CD4-positive, CD25-positive, alpha-beta regulatory T cell (primary cell): ENCODE results near the gene RTN4IP1. TPM values are rescaled to one million over a fixed set of nuclear protein-coding genes. Genes with fewer than 3 reads are reported as not detected.
A peak's percentile ranks its signal among the peaks of the same experiment; 100 is the strongest.

ENCODE experiments used
- ATAC-seq, 2 donors: fragments of 150-1000 bp; cut with Tn5 transposase; one replicate each; pipeline ENCODE4 v1.10.0; 2021; ENCODE audit warnings: low read depth in 2 of 2, moderate number of reproducible peaks in 2 of 2, moderate library complexity in 1 of 2
- DNase-seq, 3 donors: peaks; one replicate each; pipeline versions ENCODE4 v3.0.0 to v3.0.0-alpha.2; 2012 to 2022; ENCODE audit warnings: mixed read lengths in 1 of 3
- H3K27ac ChIP-seq: one replicate; pipeline ENCODE4 v1.7.0; 2013; ENCODE audit warnings: mild to moderate bottlenecking, low read length; ENCODE audit not compliant: insufficient read depth, poor library complexity, severe bottlenecking
- H3K27me3 ChIP-seq: one replicate; pipeline ENCODE4 v1.7.0; 2013; ENCODE audit warnings: low read length; ENCODE audit not compliant: control insufficient read depth, insufficient read depth
- H3K36me3 ChIP-seq: one replicate; pipeline ENCODE4 v1.7.0; 2013; ENCODE audit warnings: mild to moderate bottlenecking, low read length, moderate library complexity; ENCODE audit not compliant: control insufficient read depth, insufficient read depth
- H3K4me1 ChIP-seq: 2 replicates; pipeline ENCODE4 v1.7.0; 2013; ENCODE audit warnings: mild to moderate bottlenecking, low read length; ENCODE audit not compliant: insufficient read depth, control insufficient read depth, poor library complexity, severe bottlenecking
- H3K4me3 ChIP-seq: one replicate; pipeline ENCODE4 v1.7.0; 2013; ENCODE audit warnings: low read depth, mild to moderate bottlenecking, low read length, moderate library complexity
- H3K9me3 ChIP-seq, 2 experiments: 1 replicate in 1 of 2; 2 replicates in 1 of 2; pipeline ENCODE4 v1.7.0; 2013; ENCODE audit warnings: low read length in 2 of 2, mild to moderate bottlenecking in 1 of 2, moderate library complexity in 1 of 2; ENCODE audit not compliant: control insufficient read depth in 2 of 2
- H3K27ac Mint-ChIP-seq, 3 donors: one replicate each; pipeline ENCODE4 v1.8.0; 2020 to 2022; ENCODE audit warnings: mild to moderate bottlenecking in 3 of 3, mixed read lengths in 3 of 3, moderate library complexity in 2 of 3
- H3K27me3 Mint-ChIP-seq: one replicate; pipeline ENCODE4 v1.8.0; 2022; ENCODE audit warnings: mild to moderate bottlenecking, mixed read lengths
- H3K36me3 Mint-ChIP-seq: one replicate; pipeline ENCODE4 v1.8.0; 2020; ENCODE audit warnings: mixed read lengths
- H3K4me1 Mint-ChIP-seq, 4 donors: one replicate each; pipeline ENCODE4 v1.8.0; 2020 to 2022; ENCODE audit warnings: mixed read lengths in 4 of 4, mild to moderate bottlenecking in 1 of 4
- H3K4me3 Mint-ChIP-seq, 4 donors: one replicate each; pipeline ENCODE4 v1.8.0; 2020 to 2022; ENCODE audit warnings: mild to moderate bottlenecking in 4 of 4, mixed read lengths in 4 of 4, moderate library complexity in 3 of 4
- H3K9me3 Mint-ChIP-seq, 7 donors: one replicate each; pipeline ENCODE4 v1.8.0; 2020 to 2022; ENCODE audit warnings: mixed read lengths in 7 of 7, mild to moderate bottlenecking in 3 of 7, moderate library complexity in 2 of 7
- polyA plus RNA-seq, 4 donors: library from polyadenylated mRNA; unstranded; fragments of 300-500 nt; fragmentation: Illumina TruSeq; gene quantifications; one replicate each; pipeline ENCODE4 v1.2.3, GENCODE V29; 2021
- total RNA-seq: library from RNA; stranded (reverse); gene quantifications from one replicate; pipeline ENCODE4 v1.2.3, GENCODE V29; 2022

RTN4IP1 gene
- total and polyA plus RNA-seq, 5 donors from 2014 or later: 5.9 to 13.8 (median 10.6) TPM

DNA sequence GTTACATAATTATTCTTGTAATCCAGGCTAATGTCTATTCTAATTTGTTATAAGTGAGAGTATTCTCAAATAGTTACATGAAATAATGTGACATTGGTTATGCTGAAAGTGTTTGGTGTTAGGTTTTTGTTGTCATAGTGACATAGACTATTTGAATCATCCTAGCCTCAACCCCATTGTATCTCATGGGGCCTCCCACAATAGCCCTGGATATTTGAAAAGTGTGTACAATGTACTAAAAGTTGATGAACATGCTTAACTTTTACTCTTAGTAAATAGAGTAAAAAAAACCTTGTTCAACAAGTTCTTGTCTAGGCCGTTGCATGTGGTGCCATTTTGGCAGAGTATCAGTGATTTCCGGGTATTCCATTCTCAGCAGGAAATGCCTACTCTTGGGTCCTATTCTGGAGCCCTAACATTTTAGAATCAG is 83.0 kb downstream of the RTN4IP1 start:
- peaks cover 35 to 48% (median 42%) of the 10 kb centered on the region in 4 donors for H3K4me1 Mint-ChIP-seq
- DNase-seq (no peak), ATAC-seq (no peak)
- H3K9me3 Mint-ChIP-seq: peaks cover 0 to 3% (median 0%) of the 10 kb centered on the region in 7 donors
- peaks cover 64% of the 10 kb centered on the region for H3K36me3 Mint-ChIP-seq
- H3K27ac ChIP-seq: peak overlapping the region; percentile 24
- H3K27me3 Mint-ChIP-seq: no peaks in the 10 kb centered on the region
- H3K27ac Mint-ChIP-seq: peak overlapping the region; percentile 76 to 77 (median 76)
- H3K4me3 Mint-ChIP-seq: no peak overlapping the region
- H3K4me1 ChIP-seq: peaks cover 2% of the 10 kb centered on the region
- H3K4me3 ChIP-seq: no peak overlapping the region
- H3K36me3 ChIP-seq: peaks cover 83% of the 10 kb centered on the region
- H3K9me3 ChIP-seq: no peaks in the 10 kb centered on the region
- no peaks in the 10 kb centered on the region for H3K27me3 ChIP-seq

DNA sequence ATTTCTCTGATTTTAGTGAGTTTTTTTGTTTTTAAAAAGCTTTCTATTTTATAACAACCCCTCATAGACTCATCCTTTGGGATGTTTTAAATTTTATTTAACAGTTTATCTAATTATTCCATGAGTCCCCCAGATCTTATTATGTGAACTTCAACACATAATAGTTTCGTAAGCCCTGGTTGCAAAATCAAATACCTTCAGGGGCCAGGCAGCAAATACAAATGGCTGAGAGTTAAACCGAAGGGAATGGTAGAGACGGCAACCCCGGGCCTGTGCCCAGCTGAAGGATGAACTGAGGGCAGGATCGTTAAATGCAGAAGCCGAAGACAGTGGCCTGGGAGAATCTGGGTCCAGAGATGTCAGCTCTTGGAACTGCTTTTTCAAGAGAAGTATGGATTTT is 88.4 kb downstream of the RTN4IP1 start:
- H3K27ac Mint-ChIP-seq: peak overlapping the region in 1 of 3 donors; percentile 89
- ATAC-seq: no peak

GRCh38 chr6:106540432-106540831 is 88.9 kb downstream of the RTN4IP1 start:
- peaks cover 33 to 62% (median 45%) of the 10 kb centered on the region in 4 donors for H3K4me1 Mint-ChIP-seq
- Histone ChIP-seq H3K36me3 (peaks cover 64% of the 10 kb centered on the region), H3K27ac (no peak overlapping the region), H3K27me3 (no peaks in the 10 kb centered on the region), H3K4me1 (peaks cover 21% of the 10 kb centered on the region), H3K4me3 (no peak overlapping the region), H3K9me3 (no peaks in the 10 kb centered on the region)
- H3K36me3 Mint-ChIP-seq: peaks cover 37% of the 10 kb centered on the region
- H3K9me3 Mint-ChIP-seq: no peaks in the 10 kb centered on the region
- no peak overlapping the region for H3K4me3 Mint-ChIP-seq
- H3K27ac Mint-ChIP-seq: peak overlapping the region in 1 of 3 donors; percentile 91
- no peak for DNase-seq
- no peaks in the 10 kb centered on the region for H3K27me3 Mint-ChIP-seq
- no peak for ATAC-seq

More for the DNA sequence above, 88.4 kb downstream of the RTN4IP1 start:
- H3K4me3 ChIP-seq: no peak overlapping the region
- H3K4me1 ChIP-seq: peaks cover 22% of the 10 kb centered on the region
- Mint-ChIP-seq H3K4me3 (no peak overlapping the region), H3K4me1 (peaks cover 32 to 61% (median 47%) of the 10 kb centered on the region in 4 donors), H3K36me3 (peaks cover 39% of the 10 kb centered on the region), H3K9me3 (no peaks in the 10 kb centered on the region), H3K27me3 (no peaks in the 10 kb centered on the region)
- H3K9me3 ChIP-seq: no peaks in the 10 kb centered on the region
- H3K27ac ChIP-seq: no peak overlapping the region
- no peaks in the 10 kb centered on the region for H3K27me3 ChIP-seq
- peaks cover 68% of the 10 kb centered on the region for H3K36me3 ChIP-seq
- DNase-seq: no peak

DNA sequence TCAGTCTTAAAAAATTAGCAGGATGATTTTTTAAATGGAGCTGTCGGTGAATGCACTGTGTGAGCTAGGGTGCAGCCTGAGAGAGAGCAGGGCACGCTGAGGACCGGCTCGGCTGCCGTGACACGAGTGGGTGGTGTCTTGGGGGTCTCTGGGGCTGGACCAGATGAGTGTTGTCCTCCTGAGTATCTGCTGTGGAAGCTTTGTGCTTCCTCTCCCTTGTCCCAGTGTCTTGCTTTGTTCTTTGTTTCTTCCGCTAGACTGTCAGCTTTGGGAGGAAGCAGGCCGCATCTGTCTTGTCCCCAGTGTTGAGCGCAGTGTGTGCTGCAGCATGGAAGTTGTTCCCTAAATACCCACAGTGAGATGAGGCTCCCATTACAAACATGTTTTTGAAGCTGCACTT is 89.4 kb downstream of the RTN4IP1 start:
- H3K4me3 Mint-ChIP-seq: no peak overlapping the region
- Histone ChIP-seq H3K4me3 (no peak overlapping the region), H3K27me3 (no peaks in the 10 kb centered on the region), H3K9me3 (no peaks in the 10 kb centered on the region), H3K4me1 (peaks cover 21% of the 10 kb centered on the region), H3K27ac (no peak overlapping the region), H3K36me3 (peaks cover 59% of the 10 kb centered on the region)
- DNase-seq (no peak), ATAC-seq (no peak)
- H3K9me3 Mint-ChIP-seq: no peaks in the 10 kb centered on the region
- no peaks in the 10 kb centered on the region for H3K27me3 Mint-ChIP-seq
- peaks cover 34 to 62% (median 47%) of the 10 kb centered on the region in 4 donors for H3K4me1 Mint-ChIP-seq
- peaks cover 33% of the 10 kb centered on the region for H3K36me3 Mint-ChIP-seq
- H3K27ac Mint-ChIP-seq: peak overlapping the region in 1 of 3 donors; percentile 66

DNA sequence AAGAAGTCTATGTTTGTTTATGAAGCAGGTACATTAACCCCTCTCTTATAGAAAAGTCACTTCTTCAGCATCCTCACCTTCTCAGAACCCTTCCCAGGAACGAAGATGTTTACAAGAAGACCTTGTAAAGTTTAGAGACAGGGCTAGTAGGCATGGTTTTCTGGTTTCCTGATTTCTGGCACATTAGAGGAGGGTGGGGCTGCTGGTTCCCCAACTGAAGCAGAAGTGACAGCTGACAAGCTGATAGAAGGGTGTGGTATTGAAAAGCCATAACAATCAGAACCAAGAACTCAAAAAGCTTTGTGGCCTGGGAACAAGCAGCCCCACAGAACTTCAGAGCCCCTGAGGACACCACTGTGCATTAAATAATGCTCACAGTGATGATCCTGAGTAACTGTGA is 91.2 kb downstream of the RTN4IP1 start:
- Mint-ChIP-seq H3K36me3 (peaks cover 29% of the 10 kb centered on the region), H3K27me3 (no peaks in the 10 kb centered on the region), H3K9me3 (no peaks in the 10 kb centered on the region), H3K4me1 (peaks cover 35 to 71% (median 58%) of the 10 kb centered on the region in 4 donors), H3K27ac (peak overlapping the region; percentile 48 to 89 (median 66)), H3K4me3 (no peak overlapping the region)
- Histone ChIP-seq H3K4me3 (no peak overlapping the region), H3K4me1 (peaks cover 38% of the 10 kb centered on the region), H3K27me3 (no peaks in the 10 kb centered on the region), H3K9me3 (no peaks in the 10 kb centered on the region), H3K27ac (peak overlapping the region; percentile 53), H3K36me3 (peaks cover 51% of the 10 kb centered on the region)
- ATAC-seq (no peak), DNase-seq (no peak)

DNA sequence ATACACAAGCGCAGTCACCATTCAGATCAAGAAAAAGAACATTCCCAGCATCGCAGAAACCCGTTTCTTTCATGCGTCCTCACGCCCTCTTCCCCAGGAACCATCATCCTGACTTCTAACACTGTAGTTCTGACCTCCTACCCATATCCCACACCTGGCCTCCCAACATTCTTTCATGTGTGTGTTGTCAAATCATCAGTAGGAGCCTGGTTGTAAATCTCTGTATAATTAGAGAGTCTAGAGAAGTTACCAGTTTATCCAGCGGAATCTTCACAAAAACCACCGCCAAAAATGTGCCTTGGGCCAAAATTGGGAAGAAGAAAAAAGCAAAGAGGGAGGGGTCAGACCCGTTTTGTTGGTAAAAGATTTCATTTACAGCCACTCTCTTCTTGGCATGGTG is 91.6 kb downstream of the RTN4IP1 start:
- Mint-ChIP-seq H3K4me3 (peak overlapping the region in 1 of 4 donors; percentile 82), H3K4me1 (peaks cover 40 to 76% (median 63%) of the 10 kb centered on the region in 4 donors), H3K27ac (peak overlapping the region; percentile 66 to 89 (median 74)), H3K36me3 (peaks cover 33% of the 10 kb centered on the region), H3K27me3 (no peaks in the 10 kb centered on the region), H3K9me3 (no peaks in the 10 kb centered on the region)
- Histone ChIP-seq H3K36me3 (peaks cover 54% of the 10 kb centered on the region), H3K4me3 (peak overlapping the region; percentile 62), H3K9me3 (no peaks in the 10 kb centered on the region), H3K27me3 (no peaks in the 10 kb centered on the region), H3K27ac (peak overlapping the region; percentile 53), H3K4me1 (peaks cover 42% of the 10 kb centered on the region)
- ATAC-seq (no peak), DNase-seq (no peak)

GRCh38 chr6:106536851-106537250 is 92.4 kb downstream of the RTN4IP1 start:
- H3K4me1 Mint-ChIP-seq: peaks cover 46 to 84% (median 68%) of the 10 kb centered on the region in 4 donors
- no peak for ATAC-seq

DNA sequence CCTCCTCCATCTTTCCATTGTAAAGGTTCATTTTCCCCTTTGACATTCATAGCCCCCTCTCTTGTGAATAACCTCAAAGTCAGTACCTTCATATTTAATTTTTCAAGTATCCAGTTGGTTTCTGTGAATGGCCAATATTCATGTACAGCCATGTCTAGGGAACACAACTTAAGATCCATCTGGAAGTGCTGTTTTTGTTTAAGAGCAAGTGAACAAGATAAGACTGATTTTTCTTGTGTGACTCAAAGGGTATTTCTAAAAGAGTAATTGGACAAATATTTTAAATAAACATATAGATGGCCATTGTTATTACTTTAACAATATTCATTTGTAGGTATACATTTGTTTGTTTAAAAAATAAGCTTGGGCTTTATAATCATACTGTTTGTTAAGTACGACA is 92.9 kb downstream of the RTN4IP1 start:
- peaks cover 43% of the 10 kb centered on the region for H3K36me3 Mint-ChIP-seq
- no peaks in the 10 kb centered on the region for H3K27me3 Mint-ChIP-seq

More at GRCh38 chr6:106536851-106537250, 92.4 kb downstream of the RTN4IP1 start:
- Histone ChIP-seq H3K4me1 (peaks cover 42% of the 10 kb centered on the region), H3K4me3 (peak overlapping the region; percentile 62), H3K27me3 (no peaks in the 10 kb centered on the region), H3K27ac (peak overlapping the region; percentile 53), H3K9me3 (no peaks in the 10 kb centered on the region), H3K36me3 (peaks cover 59% of the 10 kb centered on the region)
- Mint-ChIP-seq H3K4me3 (peak overlapping the region; percentile 27 to 82 (median 66)), H3K9me3 (no peaks in the 10 kb centered on the region), H3K36me3 (peaks cover 39% of the 10 kb centered on the region), H3K27me3 (no peaks in the 10 kb centered on the region), H3K27ac (peak overlapping the region; percentile 66 to 89 (median 74))
- no peak for DNase-seq

More for the DNA sequence above, 92.9 kb downstream of the RTN4IP1 start:
- Mint-ChIP-seq H3K4me1 (peaks cover 48 to 89% (median 73%) of the 10 kb centered on the region in 4 donors), H3K4me3 (peak overlapping the region in 1 of 4 donors; percentile 23), H3K27ac (peak overlapping the region; percentile 18 to 89 (median 66)), H3K9me3 (no peaks in the 10 kb centered on the region)
- H3K27me3 ChIP-seq: no peaks in the 10 kb centered on the region
- ATAC-seq (no peak), DNase-seq (no peak)
- H3K27ac ChIP-seq: no peak overlapping the region
- H3K9me3 ChIP-seq: no peaks in the 10 kb centered on the region
- peaks cover 59% of the 10 kb centered on the region for H3K36me3 ChIP-seq
- no peak overlapping the region for H3K4me3 ChIP-seq
- H3K4me1 ChIP-seq: peaks cover 42% of the 10 kb centered on the region
